Measurements from ENCODE around the gene LDB2.
"Not testable (repeated sequence)": the region's sequence is repeated elsewhere in the genome, so short reads cannot be mapped to it uniquely, and the experiment has no call there.

The LDB2 gene

GRCh38 chr4:16897991-16898827 is at the start of gene LDB2:
LDB2 (minus strand) TSS chr4:16898645.
- no peak for TF ChIP-seq CTCF (IDR thresholded peaks at IDR 0.05; ENCODE audit: extremely low read depth, insufficient read depth, missing control alignments)
- DNase-seq (ENCODE audit: low spot score): no peak
- in situ Hi-C loops (cut with MboI; ENCODE audit: low pct_unique_long_range_greater_than_20kb, low sequenced_read_pairs, unreplicated experiment): no loop called here

- in situ Hi-C loops (cut with MboI; ENCODE audit: low pct_unique_long_range_greater_than_20kb, low sequenced_read_pairs, unreplicated experiment): no loop called here
- DNase-seq (ENCODE audit: low spot score): no peak
- TF ChIP-seq CTCF (IDR thresholded peaks at IDR 0.05; ENCODE audit: extremely low read depth, insufficient read depth, missing control alignments): no peak
Observed at GRCh38 chr4:16942491-16942890, 44.0 kb upstream of the LDB2 start.

- DNase-seq (ENCODE audit: low spot score): no peak
- in situ Hi-C loops (cut with MboI; ENCODE audit: low pct_unique_long_range_greater_than_20kb, low sequenced_read_pairs, unreplicated experiment): no loop called here
- no peak for TF ChIP-seq CTCF (IDR thresholded peaks at IDR 0.05; ENCODE audit: extremely low read depth, insufficient read depth, missing control alignments)
Observed at GRCh38 chr4:16939178-16939577, 40.7 kb upstream of the LDB2 start.

GRCh38 chr4:16938512-16939040 is 40.1 kb upstream of the LDB2 start:
- TF ChIP-seq CTCF (IDR thresholded peaks at IDR 0.05; ENCODE audit: extremely low read depth, insufficient read depth, missing control alignments): no peak
- in situ Hi-C loops (cut with MboI; ENCODE audit: low pct_unique_long_range_greater_than_20kb, low sequenced_read_pairs, unreplicated experiment): no loop called here
- no peak for DNase-seq (ENCODE audit: low spot score)

GRCh38 chr4:16931339-16932305 is 33.2 kb upstream of the LDB2 start:
- TF ChIP-seq CTCF (IDR thresholded peaks at IDR 0.05; ENCODE audit: extremely low read depth, insufficient read depth, missing control alignments): no peak
- in situ Hi-C loops (cut with MboI; ENCODE audit: low pct_unique_long_range_greater_than_20kb, low sequenced_read_pairs, unreplicated experiment): no loop called here
- no peak for DNase-seq (ENCODE audit: low spot score)

- DNase-seq (ENCODE audit: low spot score): no peak
- in situ Hi-C loops (cut with MboI; ENCODE audit: low pct_unique_long_range_greater_than_20kb, low sequenced_read_pairs, unreplicated experiment): no loop called here
- TF ChIP-seq CTCF (IDR thresholded peaks at IDR 0.05; ENCODE audit: extremely low read depth, insufficient read depth, missing control alignments): no peak
Observed at GRCh38 chr4:16926214-16926613, 27.8 kb upstream of the LDB2 start.

- in situ Hi-C loops (cut with MboI; ENCODE audit: low pct_unique_long_range_greater_than_20kb, low sequenced_read_pairs, unreplicated experiment); DNase-seq (ENCODE audit: low spot score): not testable (repeated sequence)
Observed at GRCh38 chr4:16918716-16919115, 20.3 kb upstream of the LDB2 start.

All from GM13977 (cell line).